ENCODE data around the gene PARP4. TPM values are rescaled to one million over a fixed set of nuclear protein-coding genes. Genes with fewer than 3 reads are reported as not detected.
"Not testable (repeated sequence)": the region's sequence is repeated elsewhere in the genome, so short reads cannot be mapped to it uniquely, and the experiment has no call there.

Gene PARP4
- total and polyA plus RNA-seq, 2 experiments from 2014 or later = 22.4 to 31.6 TPM

DNA sequence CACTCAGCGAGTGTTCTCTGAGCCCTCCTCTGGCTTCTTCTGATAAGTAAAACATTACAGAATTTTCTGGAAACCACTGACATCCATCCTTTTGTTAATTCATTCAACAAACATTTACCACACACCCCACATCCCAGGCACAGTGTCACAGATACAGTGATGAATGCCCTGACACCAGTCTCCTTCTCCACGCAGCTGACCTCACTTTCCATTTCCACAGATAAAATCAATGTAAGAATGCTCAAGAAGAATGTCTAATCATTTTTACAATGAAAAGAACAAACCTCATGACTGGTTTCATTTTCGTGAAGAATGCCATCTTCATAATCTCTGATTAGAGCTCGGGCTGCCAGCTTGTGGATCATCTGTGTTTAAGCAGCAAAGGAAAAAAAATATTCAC lies 69.2 kb downstream of the PARP4 start:
- H2AFZ ChIP-seq = no peak overlapping the region
- H3K27me3 ChIP-seq (replicated peaks; ENCODE audit: insufficient read depth) = no peaks in the 10 kb centered on the region
- H3K4me2 ChIP-seq (ENCODE audit: unreplicated experiment) = no peak overlapping the region
- no peaks in the 10 kb centered on the region for H3F3A ChIP-seq (ENCODE audit: insufficient read depth)
- no peaks in the 10 kb centered on the region for H3K9me3 ChIP-seq (ENCODE audit: low read depth)
- no peak overlapping the region for H3K27ac ChIP-seq
- H3K79me2 ChIP-seq (ENCODE audit: insufficient read depth) = no peaks in the 10 kb centered on the region
- no peaks in the 10 kb centered on the region for H4K20me1 ChIP-seq (ENCODE audit: insufficient read depth)
- DNase-seq = no peak
- no peak overlapping the region for H3K4me3 ChIP-seq
- TF ChIP-seq EZH2 (IDR thresholded peaks at IDR 0.05; ENCODE audit: insufficient read depth, poor library complexity, severe bottlenecking) = no peak
- no peak for TF ChIP-seq EZH2phosphoT487 (IDR thresholded peaks at IDR 0.05; ENCODE audit: insufficient read depth, low read depth)
- no peaks in the 10 kb centered on the region for H3K4me1 ChIP-seq (ENCODE audit: insufficient read depth)
- H3K36me3 ChIP-seq (ENCODE audit: low read depth) = peaks cover 18% of the 10 kb centered on the region; the same call in 1 of the 2 replicates
- no peak overlapping the region for H3K9ac ChIP-seq
- in situ Hi-C loops (cut with MboI) = no loop called here
- 97 to 99% methylated on average over 4 of the region's 4 CpGs for WGBS, 2 experiments (ENCODE audit: low coverage in 1 of 2, low lambda C conversion rate in 2 of 2, missing lambda C conversion rate in 2 of 2)
- H3K9me2 ChIP-seq (ENCODE audit: insufficient read depth) = no peaks in the 10 kb centered on the region

- H3F3A ChIP-seq (ENCODE audit: insufficient read depth); H3K9ac ChIP-seq; H3K9me2 ChIP-seq (ENCODE audit: insufficient read depth); H4K20me1 ChIP-seq (ENCODE audit: insufficient read depth); H2AFZ ChIP-seq; in situ Hi-C loops (cut with MboI); H3K4me2 ChIP-seq (ENCODE audit: unreplicated experiment); H3K9me3 ChIP-seq (ENCODE audit: low read depth); H3K27me3 ChIP-seq (replicated peaks; ENCODE audit: insufficient read depth); H3K79me2 ChIP-seq (ENCODE audit: insufficient read depth); H3K4me3 ChIP-seq; H3K27ac ChIP-seq; DNase-seq; H3K4me1 ChIP-seq (ENCODE audit: insufficient read depth): not testable (repeated sequence)
- peaks cover 17% of the 10 kb centered on the region for H3K36me3 ChIP-seq (ENCODE audit: low read depth)
- 83 to 87% methylated on average over 3 of the region's 3 CpGs for WGBS, 2 experiments (ENCODE audit: low coverage in 1 of 2, low lambda C conversion rate in 2 of 2, missing lambda C conversion rate in 2 of 2)
Measured at GRCh38 chr13:24426045-24426444, 86.5 kb downstream of the PARP4 start.

DNA sequence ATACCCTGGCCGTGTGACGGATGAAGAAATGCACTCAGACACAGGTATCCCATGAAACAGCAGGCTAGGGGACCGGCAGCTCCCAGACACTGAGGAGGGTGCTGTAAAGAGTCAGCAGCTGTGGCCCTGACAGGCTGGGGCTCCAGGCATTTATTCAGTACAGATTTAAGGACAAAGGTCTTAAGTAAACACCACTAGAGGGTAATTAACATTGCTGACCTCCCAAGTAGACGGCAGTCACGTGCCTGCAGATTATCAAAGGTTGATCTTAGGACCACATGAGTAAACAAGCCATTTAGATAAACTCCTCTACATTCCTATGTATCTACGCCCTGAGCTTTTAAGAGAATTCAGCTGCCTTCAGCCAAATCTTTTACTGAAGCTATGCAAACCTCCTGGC lies 92.9 kb downstream of the PARP4 start:
- DNase-seq; H3K4me2 ChIP-seq (ENCODE audit: unreplicated experiment); H3K9me3 ChIP-seq (ENCODE audit: low read depth); H2AFZ ChIP-seq; H3K4me1 ChIP-seq (ENCODE audit: insufficient read depth); H3K9me2 ChIP-seq (ENCODE audit: insufficient read depth); in situ Hi-C loops (cut with MboI); H3K27ac ChIP-seq; H3K79me2 ChIP-seq (ENCODE audit: insufficient read depth); H3K9ac ChIP-seq; H4K20me1 ChIP-seq (ENCODE audit: insufficient read depth); H3K4me3 ChIP-seq; H3F3A ChIP-seq (ENCODE audit: insufficient read depth); H3K27me3 ChIP-seq (replicated peaks; ENCODE audit: insufficient read depth): not testable (repeated sequence)
- peaks cover 23% of the 10 kb centered on the region for H3K36me3 ChIP-seq (ENCODE audit: low read depth)
- 84 to 85% methylated on average over 6 of the region's 6 CpGs for WGBS, 2 experiments (ENCODE audit: low coverage in 1 of 2, low lambda C conversion rate in 2 of 2, missing lambda C conversion rate in 2 of 2)

GRCh38 chr13:24407844-24408243 lies 104.7 kb downstream of the PARP4 start:
- Histone ChIP-seq H3K27me3 (replicated peaks; ENCODE audit: insufficient read depth) (peaks cover 4% of the 10 kb centered on the region; the same call in 1 of the 2 replicates), H3K36me3 (ENCODE audit: low read depth) (no peaks in the 10 kb centered on the region), H2AFZ (no peak overlapping the region), H3K9me3 (ENCODE audit: low read depth) (no peaks in the 10 kb centered on the region), H3F3A (ENCODE audit: insufficient read depth) (no peaks in the 10 kb centered on the region), H4K20me1 (ENCODE audit: insufficient read depth) (no peaks in the 10 kb centered on the region), H3K9me2 (ENCODE audit: insufficient read depth) (no peaks in the 10 kb centered on the region), H3K4me1 (ENCODE audit: insufficient read depth) (no peaks in the 10 kb centered on the region), H3K79me2 (ENCODE audit: insufficient read depth) (no peaks in the 10 kb centered on the region), H3K9ac (no peak overlapping the region), H3K4me3 (no peak overlapping the region), H3K27ac (no peak overlapping the region), H3K4me2 (ENCODE audit: unreplicated experiment) (no peak overlapping the region)
- in situ Hi-C loops (cut with MboI) = no loop called here
- no peak for DNase-seq
- TF ChIP-seq EZH2phosphoT487 (IDR thresholded peaks at IDR 0.05; ENCODE audit: insufficient read depth, low read depth) (no peak), EZH2 (IDR thresholded peaks at IDR 0.05; ENCODE audit: insufficient read depth, poor library complexity, severe bottlenecking) (no peak)
- 47 to 49% methylated on average over 3 of the region's 3 CpGs for WGBS, 2 experiments (ENCODE audit: low coverage in 1 of 2, low lambda C conversion rate in 2 of 2, missing lambda C conversion rate in 2 of 2)

GRCh38 chr13:24406524-24406923 lies 106.1 kb downstream of the PARP4 start:
- no peaks in the 10 kb centered on the region for H3K36me3 ChIP-seq (ENCODE audit: low read depth)
- H4K20me1 ChIP-seq (ENCODE audit: insufficient read depth) = no peaks in the 10 kb centered on the region
- H2AFZ ChIP-seq = no peak overlapping the region
- H3K79me2 ChIP-seq (ENCODE audit: insufficient read depth) = no peaks in the 10 kb centered on the region
- in situ Hi-C loops (cut with MboI) = no loop called here
- TF ChIP-seq EZH2phosphoT487 (IDR thresholded peaks at IDR 0.05; ENCODE audit: insufficient read depth, low read depth) (no peak), EZH2 (IDR thresholded peaks at IDR 0.05; ENCODE audit: insufficient read depth, poor library complexity, severe bottlenecking) (no peak)
- H3K9me3 ChIP-seq (ENCODE audit: low read depth) = no peaks in the 10 kb centered on the region
- no peak overlapping the region for H3K9ac ChIP-seq
- WGBS, 2 experiments (ENCODE audit: low coverage in 1 of 2, low lambda C conversion rate in 2 of 2, missing lambda C conversion rate in 2 of 2) = 62 to 63% methylated on average over 4 of the region's 4 CpGs
- no peak overlapping the region for H3K4me2 ChIP-seq (ENCODE audit: unreplicated experiment)
- no peaks in the 10 kb centered on the region for H3K9me2 ChIP-seq (ENCODE audit: insufficient read depth)
- H3K27me3 ChIP-seq (replicated peaks; ENCODE audit: insufficient read depth) = peaks cover 4% of the 10 kb centered on the region; the same call in 1 of the 2 replicates
- DNase-seq = no peak
- no peak overlapping the region for H3K27ac ChIP-seq
- no peaks in the 10 kb centered on the region for H3K4me1 ChIP-seq (ENCODE audit: insufficient read depth)
- H3K4me3 ChIP-seq = no peak overlapping the region
- H3F3A ChIP-seq (ENCODE audit: insufficient read depth) = no peaks in the 10 kb centered on the region
